ENCODE data around the gene SETMAR.
"Not testable (repeated sequence)": the region's sequence is repeated elsewhere in the genome, so short reads cannot be mapped to it uniquely, and the experiment has no call there.

Gene SETMAR

DNA sequence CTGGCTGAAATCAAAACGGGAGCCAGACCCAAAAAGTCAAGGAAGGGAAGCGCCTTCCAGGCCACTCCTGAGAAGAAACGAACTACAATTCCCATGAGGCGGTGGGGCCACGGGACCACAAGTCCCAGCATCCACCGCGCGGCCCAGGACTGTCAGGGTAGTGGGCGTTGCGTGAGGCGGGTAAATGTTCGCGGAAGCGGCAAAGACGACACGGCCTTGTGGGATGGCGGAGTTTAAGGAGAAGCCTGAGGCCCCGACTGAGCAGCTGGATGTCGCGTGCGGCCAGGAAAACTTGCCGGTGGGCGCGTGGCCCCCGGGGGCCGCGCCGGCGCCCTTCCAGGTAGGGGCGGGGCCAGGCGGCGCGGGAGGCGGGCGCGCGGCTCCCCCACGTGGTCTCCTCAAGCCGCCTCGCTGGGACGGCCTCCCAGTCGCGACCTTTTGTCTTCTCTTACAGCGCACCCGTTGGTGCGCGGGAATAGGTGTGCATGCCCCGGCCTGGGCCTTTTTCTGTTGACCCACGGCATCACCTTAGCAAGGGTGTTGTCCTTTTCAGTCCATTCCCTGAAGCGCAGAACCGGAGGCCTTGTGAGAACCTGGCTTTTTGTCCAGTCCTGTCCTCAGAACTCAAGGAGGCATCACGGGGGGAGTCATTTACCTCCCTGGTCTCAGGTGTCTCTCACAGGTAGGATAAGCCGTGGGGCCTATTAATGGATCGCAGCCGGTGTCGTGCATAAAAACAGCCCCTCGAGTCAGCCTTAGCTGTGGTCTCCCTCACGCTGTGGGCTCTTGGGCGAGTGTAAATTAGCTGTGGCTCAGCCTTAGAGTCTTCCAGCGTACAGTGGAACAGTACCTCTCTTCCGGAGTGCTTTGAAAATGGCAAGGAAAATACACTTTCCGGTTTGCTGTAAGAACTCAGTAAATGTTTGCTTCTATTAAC, at the start of gene SETMAR:
TSS of gene SETMAR (plus strand) at position 183 of the 937 bp plus-strand sequence. CDS start at position 185, 2 bp downstream.
- DNase-seq: no peak

DNA sequence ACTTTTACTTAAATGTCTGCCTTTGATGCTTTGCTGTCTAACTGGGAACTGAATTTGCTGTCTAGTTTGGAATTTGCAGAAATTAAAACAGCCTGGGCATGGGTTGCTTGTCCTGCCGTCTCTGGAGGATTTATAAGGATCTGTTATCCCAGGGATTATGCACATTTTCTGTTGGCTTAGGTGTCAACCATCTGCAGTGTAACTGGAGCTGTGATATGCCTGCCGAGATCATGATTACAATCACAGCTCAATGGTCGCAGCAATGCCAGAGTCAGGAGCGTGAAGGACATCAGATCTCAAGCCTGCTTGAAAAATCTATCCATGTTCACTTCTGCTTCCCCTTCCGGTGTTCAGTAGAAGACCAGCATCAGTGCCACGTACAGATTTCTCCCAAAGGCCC, 41.8 kb upstream of the SETMAR start:
- DNase-seq: no peak

DNA sequence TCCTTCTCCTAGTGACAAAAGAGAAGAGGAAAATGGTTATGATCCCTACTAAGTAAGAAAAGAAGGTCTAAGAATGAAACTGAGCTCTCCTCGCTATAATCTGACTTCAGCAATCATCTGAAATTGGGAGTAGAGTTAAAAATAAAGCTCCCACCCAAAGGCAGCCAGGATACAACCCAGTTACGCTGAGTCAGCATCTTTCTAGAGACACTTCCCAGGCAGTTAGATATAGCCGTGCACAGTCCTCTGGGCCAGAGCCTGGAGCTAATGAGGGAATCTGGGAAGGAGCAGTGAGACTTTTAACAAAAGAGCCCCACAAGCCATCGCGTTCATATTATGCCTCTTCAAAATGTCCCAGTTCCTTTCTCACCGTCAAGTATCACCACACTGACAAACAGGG, 39.1 kb upstream of the SETMAR start:
- DNase-seq: no peak

DNA sequence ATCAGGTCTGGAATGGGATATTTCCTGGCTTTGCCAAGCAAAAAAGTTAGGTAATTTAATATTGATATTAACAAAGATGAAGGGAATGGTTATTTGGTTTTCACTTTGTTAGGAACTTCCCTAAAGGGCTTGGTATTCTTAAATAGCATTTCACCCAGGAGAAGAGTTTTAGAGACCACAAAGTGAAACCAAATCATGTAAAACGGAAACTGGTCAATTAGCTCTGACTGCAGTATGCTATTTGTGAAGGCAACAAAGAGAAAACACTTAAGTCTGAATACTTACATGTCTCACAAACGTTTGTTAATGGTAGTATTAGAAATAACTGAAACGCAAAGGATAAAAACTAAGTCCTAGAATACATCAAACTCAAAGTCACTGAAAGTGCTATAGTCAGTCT, 32.4 kb upstream of the SETMAR start:
- DNase-seq: no peak

DNA sequence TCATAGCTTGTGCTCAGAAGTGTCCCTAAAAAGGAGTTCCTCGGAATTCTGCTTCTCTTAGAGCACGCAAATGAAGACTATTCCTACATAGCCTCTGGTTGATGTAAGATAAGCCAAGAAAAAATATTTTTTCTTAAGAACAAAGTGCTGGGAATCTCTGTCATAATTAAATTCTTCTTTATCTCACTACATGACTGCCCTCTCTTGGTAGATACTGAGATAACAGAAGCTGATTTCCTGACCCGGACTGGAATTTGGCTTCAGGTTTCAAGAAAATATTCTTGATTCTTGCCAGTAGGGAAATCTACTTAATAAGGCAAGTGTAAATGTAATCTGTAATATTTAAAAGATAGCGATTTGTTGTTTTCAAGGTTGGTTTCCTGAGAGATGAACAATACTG, 31.3 kb upstream of the SETMAR start:
- DNase-seq: no peak

DNA sequence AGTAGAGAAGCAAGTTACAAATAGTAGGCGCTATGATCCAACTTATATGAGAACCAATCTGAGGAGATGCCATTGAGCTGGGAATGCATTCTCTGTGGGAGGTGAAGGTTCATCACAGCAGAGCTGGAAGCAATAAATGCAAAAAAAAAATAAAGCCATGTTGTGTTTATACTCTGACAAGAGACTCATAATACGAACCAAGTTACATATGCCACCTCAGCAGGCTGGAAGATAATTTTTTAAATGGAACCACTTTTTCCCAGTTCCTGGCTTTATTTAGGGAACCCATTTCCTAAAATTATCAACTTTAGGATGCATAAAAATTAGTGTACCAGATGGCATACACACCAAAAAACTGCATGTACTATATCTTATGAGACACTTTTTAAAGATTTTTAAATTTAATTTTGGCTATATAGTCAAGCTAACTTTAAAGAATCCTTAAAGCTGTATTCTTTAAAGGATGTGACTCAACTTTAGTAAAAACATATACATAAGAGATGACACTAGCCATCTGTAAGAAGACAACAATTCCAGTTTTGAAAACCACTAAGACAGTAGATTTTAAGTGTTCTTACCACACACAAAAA, 23.6 kb upstream of the SETMAR start:
- DNase-seq: no peak

DNA sequence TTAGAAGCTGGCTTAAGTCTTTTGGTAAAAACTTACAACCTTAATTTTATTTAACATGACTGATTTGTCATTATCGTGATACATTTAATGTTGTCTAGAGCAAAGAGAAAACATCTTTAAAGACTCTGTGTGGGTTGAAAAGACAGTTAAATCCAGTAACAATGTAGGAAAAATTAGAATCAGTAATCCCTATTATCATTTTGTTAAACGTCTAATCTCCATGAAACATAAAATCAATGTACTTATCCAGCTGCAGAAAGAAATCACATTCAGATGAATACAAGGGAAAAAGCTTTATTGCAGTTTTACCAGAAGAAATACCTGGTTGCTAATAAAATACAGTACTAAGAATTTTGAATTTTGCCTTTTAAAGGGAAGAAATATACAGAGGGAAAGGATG, 21.2 kb upstream of the SETMAR start:
- DNase-seq: no peak

DNA sequence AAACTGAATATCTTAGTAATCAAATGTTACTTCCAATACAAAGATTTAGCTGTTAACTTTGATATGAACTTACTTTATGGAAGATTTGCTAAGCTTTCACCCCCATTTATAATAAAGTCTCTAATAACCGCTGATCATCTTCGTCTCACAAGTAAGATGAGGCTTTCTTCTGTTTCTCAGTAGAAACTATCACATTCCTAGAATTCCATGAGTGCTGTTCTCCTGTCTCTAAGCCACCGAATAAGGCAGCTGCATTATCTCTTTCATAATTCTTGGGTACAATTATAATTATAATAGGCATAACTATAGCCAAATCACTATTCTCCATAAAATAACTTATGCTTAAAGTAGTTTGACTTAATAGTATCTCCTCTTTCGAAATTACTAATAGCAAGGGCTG, 18.3 kb upstream of the SETMAR start:
- no peak for DNase-seq

DNA sequence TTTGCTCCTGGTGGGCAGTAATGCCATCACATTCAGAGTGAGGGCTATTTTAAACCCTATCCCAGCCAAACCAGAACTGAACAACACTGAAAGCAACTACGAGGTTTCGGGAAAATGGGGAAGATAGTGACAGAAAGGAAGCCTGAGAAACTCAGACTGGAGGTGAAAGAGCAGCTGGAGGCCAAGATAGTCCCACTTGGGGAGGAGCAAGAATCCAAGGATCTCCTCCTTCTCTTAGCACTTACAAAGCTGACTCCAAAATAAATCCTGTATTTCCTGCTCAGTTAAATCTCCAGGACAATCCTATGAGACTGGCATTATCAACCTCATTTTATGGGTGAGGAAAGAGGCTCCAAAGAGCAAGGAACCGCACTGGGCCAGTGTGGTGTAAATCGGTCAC, 14.1 kb upstream of the SETMAR start:
- no peak for DNase-seq

DNA sequence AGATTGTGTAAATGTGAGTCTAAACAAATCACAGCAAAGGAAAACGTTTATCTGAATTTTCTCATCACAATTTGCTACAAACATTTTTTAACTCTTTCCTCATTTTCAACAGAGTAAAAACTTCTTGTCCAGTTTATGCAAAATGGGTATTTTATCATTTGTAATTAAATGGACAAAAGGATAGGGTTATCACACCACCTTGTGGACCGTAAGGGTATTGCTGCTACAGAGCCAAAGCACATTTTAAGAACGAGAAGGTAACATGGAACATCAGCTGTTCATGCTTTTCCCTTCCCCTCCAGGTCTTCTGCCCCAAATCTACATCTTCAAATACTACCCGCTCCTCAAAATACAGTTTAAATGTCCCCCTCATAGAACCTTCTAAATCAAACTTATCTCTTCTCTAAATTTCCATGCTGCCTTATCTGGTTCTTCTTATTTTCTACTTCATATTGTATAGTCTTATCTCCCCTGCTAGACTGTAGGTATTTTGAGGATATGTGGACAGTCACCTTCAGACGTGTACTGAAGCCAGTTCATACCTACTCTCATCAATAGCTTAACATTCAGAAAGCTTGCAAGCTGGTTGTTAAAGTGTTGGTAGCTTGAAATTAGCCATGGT, 12.8 kb upstream of the SETMAR start:
- no peak for DNase-seq

DNA sequence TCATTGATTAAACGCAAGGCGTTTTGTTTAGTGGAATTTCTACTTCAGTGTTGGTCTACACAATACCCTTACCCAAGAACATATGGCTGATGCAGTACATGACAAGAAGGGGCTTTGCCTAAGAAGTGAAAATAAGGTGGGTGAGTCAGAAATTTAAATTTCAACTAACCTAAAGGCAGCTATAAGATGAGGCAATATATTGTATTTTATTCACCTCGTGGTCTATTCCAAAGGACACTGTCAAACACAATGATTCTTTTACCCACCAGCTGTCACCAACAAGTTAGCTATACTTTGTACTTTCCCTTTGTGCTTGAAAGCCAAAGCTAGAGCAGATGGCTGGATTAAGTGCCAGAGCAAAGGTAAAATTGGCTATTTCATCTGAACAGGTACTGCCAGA, 10.9 kb upstream of the SETMAR start:
- DNase-seq: no peak

DNA sequence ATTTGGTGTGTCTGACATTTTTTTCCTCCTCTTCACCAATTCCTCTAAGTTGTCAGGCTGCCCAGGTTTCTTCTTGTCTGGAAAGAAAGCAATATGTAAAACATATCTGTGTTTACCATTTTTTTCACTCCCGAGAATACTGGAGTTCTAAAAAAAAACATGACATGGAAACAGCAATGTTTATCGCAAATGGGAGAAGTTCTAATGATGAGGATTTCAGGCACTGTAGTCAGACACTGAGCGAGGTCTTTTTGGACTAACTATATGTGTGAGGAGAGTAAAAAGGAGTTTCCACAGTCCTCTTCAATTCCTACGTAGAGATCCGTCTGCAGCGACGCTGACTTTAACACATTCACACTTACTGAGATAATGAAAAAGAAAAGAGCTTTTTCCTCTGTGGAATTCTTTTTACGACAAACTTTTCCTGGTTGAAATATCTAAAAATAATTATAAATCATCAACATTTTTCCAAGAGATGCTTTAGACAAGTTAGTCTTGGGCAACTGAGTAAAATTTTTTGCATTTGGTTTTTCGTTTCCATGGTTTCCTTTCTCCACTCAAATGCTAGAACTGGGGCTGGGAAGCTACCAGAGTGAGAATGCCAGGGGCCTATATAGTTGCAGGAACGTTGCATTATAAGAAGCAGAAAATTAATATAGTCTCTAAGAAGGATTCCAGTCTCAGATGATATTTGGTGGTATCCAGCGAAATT, 8.4 kb upstream of the SETMAR start:
- no peak for DNase-seq

DNA sequence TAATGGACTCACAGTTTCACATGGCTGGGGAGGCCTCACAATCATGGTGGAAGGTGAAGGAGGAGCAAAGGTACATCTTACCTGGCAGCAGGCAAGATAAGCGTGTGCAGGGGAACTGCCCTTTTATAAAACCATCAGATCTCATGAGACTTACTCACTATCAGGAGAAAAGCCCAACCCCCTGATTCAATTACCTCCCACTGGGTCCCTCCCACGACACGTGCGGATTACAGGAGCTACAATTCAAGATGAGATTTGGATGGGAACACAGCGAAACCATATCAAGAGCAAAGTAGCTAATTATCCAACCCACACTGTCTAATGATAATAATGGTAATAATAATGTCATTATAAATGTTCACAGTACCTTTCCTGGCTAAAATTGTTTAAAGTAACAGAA, 6.7 kb upstream of the SETMAR start:
- DNase-seq: not testable (repeated sequence)

DNA sequence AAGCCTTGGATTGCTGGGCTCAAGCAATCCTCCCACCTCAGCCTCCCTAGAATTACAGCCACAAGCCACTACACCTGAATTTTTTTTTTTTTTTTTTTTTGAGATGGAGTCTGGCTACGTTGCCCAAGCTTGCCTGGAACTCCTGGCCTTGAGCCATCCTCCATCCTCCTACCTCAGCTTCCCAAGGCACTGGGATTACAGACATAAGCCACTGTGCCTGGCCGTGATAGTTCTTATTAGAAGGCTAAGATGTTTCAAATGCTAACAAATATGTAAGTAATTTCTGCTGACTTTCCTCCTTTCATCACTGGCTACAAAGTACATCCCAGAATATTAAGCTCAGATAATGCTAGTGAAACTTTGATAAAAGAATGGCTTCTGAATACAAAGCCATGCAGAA, 5.7 kb upstream of the SETMAR start:
- no peak for DNase-seq

DNA sequence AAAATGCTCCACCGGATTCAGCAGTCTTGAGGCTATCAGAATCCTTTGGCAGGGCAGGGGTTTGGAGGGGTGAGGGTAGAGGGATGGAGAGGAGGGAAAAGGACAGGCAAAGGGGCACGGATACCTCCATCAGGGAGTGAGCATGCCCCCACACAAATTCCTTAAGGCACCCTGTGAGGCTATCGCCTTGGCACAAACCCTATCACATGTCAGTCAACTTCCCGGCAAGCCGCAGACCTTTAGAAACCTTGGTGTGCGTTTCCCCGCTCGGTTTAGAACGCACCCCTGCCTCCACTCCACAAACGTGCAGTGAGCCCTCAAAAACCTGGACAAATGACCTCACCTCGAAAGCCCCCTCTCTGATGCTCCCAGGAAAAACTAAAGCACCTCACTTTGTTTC, 422 bp upstream of the SETMAR start:
- DNase-seq: no peak

DNA sequence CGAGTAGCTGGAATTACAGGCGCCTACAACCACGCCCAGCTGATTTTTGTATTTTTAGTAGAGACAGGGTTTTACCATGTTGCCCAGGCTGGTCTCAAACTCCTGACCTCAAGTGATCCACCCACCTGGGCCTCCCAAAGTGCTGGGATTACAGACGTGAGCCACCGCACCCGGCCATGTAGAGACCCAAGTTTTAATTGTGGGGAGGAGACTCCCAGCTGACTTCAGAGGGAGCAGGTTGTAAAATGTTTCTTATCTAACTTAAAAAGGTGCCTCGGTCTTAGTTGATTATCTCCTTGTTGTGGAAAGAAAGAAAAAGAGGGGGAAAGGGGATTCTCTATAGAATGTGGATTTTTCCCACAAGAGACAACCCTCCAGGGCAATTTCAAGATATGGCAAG, 2.0 kb downstream of the SETMAR start:
- DNase-seq: not testable (repeated sequence)

DNA sequence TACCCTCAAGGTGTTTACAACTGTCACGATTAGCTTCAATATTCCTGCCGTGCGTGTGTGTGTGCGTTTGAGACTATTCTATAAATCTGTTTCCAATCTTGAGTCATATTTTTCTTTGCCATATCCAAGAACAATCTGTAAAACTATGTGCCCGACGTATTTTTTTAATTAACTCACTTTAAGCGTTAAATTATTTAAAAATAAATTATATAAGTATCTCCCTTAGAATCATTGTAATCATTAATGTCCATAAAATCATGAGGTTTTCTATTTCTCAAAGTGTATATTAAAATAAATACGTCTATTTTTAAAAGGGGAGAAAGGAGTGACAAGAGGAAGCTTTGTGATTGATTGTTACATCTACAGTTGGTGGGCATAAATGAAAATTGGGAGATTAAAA, 2.9 kb downstream of the SETMAR start:
- no peak for DNase-seq

DNA sequence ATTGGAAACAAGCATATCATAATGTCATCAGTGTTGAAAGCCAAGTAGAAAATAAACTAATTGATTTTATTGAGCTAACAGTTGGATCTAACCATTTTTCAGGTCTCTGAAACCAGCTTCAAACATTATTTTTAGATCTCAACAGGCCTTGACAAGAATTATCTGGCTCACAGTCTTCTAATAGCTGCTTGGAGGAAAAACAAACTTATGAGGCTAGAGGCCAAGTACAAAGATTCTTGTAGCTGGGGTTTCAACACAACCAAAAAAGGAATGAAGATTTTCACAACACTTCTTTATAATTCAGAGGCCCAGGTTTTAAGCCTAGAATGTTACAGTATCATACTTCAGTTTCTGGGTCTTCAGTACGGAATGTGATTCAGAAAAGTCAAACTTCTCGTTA, 3.7 kb downstream of the SETMAR start:
- no peak for DNase-seq

DNA sequence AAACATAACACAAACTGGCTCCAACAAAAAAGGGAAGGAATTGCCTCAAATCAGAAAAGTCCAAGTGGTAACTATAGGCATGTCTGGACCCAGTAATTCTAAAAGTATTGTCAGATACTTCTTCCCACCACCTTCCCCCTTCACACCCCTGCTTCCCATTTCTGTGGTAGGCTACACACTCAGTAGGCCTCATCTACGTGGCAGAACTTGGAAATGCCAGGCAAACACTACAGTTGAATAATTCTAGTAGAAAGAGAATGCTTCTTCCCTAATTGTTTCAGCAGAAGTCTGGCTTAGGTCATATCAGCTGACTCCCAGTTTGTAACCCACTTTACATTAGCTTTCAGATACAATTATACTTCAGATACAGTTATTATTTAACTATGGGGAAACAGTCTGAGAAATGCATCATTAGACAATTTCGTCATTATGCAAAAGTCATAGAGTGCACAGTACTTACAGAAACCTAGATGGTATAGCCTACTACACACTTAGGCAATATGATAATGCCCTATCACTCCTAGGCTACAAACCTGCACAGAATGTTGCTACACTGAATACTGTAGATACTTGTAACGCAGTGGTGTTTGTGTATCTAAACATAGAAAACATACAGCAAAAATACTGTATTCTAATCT, 6.4 kb downstream of the SETMAR start:
- DNase-seq: no peak

DNA sequence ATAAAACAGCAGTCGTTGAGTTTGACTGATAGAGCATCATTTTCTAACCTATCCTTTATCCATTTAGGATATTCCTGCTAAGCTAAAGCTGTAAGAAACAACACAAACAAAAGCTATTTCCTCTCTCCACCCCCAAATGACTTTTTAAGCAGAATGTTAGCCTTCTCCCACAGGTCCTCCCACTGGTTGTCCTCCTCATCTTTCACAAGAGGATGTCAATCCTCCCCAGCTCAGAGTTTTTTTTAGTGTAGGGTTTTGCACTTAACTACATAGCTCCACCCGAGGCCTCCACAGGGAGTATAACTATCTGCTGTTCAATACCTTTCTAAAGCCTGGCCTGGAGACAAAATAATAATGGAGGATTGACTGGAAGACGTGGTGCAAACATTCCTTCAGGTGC, 7.8 kb downstream of the SETMAR start:
- no peak for DNase-seq

DNA sequence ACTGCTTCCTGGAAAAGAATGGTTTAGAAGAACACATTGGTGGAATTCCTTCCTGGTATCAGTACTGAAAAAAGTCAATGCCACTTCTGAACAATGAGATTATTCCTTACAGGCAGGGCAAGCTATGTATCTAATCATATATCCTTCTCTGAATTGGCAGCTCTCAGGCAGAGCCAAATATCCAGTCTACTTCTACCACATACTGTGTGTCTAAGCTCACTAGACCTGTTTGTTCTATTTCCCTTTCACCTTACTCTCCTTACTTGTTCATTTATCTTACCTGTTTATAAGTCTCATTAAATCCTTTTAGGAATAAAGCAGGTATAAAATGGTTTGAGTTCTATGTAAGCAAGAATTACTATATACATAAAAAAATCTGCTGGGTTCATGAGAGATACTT, 8.3 kb downstream of the SETMAR start:
- DNase-seq: no peak

DNA sequence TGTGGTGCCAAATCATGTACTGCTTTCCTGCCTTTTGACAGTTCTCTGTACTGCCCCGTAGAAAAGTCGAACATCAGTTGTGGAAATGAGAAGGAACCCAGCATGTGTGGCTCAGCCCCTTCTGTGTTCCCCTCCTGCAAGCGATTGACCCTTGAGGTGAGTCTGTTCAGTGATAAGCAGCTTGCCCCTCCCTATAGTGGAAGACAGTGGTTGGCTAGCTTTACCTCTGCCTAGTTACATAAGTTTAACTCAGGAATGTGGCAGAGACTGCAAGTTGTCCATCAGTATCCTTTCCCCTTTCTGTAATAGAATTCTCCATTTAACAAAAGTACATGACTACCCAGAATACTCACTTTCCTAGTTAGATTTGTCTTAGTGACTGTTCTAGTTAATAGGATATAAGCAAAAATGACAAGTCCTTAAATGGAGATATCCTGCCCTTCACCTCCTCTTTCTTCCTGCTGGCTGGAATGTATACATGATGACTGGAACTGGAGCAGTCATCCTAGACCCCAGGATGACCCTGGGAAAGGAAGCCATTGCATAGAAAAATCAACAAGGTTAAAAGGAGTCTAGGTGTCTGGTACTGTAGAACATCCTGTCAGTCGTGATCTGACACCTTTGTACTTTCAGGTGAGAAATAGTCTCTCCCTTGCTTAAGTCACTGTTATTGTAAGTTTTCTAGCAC, 10.6 kb downstream of the SETMAR start:
- no peak for DNase-seq

Measured in cortex of kidney (tissue), 1 donor.